Measurements from ENCODE around the gene MIPOL1. TPM values are rescaled to one million over a fixed set of nuclear protein-coding genes. Genes with fewer than 3 reads are reported as not detected.

Gene MIPOL1
- total and polyA plus RNA-seq, 9 of the 15 experiments (the other 6 are each of a cell fraction or from before 2014, with no cell fraction given) = 6.7 to 21.9 (median 12.4) TPM

DNA sequence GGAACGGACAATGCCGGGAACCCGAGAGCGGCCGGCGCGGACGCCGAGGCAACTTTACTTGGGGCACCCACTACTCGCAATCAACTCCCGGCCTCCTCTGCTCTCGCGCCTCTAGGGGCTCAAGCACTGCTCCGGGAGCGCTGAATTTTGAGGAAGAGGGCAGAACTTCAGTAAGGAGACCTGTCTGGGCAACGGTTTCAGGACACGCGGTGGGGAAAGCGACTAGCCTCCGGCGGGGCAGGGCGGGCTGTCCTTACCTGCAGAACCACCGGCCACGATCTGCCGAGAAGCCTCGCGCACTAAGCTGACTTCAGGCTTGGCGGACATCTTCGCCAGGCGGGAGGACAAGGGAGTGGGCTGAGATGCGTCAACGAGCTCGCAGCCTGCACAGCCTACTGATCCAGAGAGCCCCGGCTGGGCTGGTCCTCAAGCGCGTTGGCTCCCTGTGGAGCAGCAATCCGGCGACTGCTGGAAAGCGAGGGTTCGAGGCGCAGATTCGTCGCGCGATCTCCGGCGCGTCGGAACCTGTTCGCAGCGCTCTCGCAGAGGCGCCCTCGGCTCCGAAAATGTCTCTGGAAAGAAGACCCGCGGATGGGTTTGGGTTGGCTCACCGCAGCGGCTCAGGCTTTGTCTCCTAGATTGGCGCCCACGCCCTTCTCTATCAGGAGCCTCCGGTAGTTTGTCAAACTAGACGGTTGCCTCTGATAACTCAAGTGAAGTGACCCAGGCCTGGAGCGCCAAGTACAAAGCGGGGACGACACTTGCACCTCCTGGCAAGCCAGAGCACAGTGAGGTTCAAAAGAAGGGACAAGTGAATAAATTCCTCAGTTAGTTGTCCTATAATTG lies 25.5 kb upstream of the MIPOL1 start, which contains the start of gene SLC25A21 (continued):
- no peak for TF ChIP-seq OTX1 (CRISPR knock-in tag; IDR thresholded peaks at IDR 0.05)
- TF ChIP-seq TRIM24 (IDR thresholded peaks at IDR 0.05) = peak in 1 of 2 experiments; percentile 80; a peak in 2 of 4 replicates
- peak; percentile 77; the same call in 1 of the 2 replicates for TF ChIP-seq GABPB1 (CRISPR knock-in tag; IDR thresholded peaks at IDR 0.05)
- TF ChIP-seq, protein P1, sequence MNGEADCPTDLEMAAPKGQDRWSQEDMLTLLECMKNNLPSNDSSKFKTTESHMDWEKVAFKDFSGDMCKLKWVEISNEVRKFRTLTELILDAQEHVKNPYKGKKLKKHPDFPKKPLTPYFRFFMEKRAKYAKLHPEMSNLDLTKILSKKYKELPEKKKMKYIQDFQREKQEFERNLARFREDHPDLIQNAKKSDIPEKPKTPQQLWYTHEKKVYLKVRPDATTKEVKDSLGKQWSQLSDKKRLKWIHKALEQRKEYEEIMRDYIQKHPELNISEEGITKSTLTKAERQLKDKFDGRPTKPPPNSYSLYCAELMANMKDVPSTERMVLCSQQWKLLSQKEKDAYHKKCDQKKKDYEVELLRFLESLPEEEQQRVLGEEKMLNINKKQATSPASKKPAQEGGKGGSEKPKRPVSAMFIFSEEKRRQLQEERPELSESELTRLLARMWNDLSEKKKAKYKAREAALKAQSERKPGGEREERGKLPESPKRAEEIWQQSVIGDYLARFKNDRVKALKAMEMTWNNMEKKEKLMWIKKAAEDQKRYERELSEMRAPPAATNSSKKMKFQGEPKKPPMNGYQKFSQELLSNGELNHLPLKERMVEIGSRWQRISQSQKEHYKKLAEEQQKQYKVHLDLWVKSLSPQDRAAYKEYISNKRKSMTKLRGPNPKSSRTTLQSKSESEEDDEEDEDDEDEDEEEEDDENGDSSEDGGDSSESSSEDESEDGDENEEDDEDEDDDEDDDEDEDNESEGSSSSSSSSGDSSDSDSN (IDR thresholded peaks at IDR 0.05; ENCODE audit: borderline replicate concordance in 1 of 2, low read depth in 2 of 2, low read length in 2 of 2) = peak; percentile 92; a peak in 3 of 4 replicates
- peak; percentile 47 to 58; a peak in 2 of 4 replicates for TF ChIP-seq MAZ (CRISPR knock-in tag; conservative IDR thresholded peaks at IDR 0.05 in 1 of 2, IDR thresholded peaks at IDR 0.05 in 1 of 2)
- TF ChIP-seq GATAD2B (IDR thresholded peaks at IDR 0.05; ENCODE audit: borderline replicate concordance) = no peak
- TF ChIP-seq TAL1 (IDR thresholded peaks at IDR 0.05) = peak; percentile 35; the same call in 1 of the 2 replicates
- TF ChIP-seq, protein P2, sequence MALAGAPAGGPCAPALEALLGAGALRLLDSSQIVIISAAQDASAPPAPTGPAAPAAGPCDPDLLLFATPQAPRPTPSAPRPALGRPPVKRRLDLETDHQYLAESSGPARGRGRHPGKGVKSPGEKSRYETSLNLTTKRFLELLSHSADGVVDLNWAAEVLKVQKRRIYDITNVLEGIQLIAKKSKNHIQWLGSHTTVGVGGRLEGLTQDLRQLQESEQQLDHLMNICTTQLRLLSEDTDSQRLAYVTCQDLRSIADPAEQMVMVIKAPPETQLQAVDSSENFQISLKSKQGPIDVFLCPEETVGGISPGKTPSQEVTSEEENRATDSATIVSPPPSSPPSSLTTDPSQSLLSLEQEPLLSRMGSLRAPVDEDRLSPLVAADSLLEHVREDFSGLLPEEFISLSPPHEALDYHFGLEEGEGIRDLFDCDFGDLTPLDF (CRISPR knock-in tag; IDR thresholded peaks at IDR 0.05) = no peak
- peak; percentile 68 for TF ChIP-seq HNRNPLL (IDR thresholded peaks at IDR 0.05; ENCODE audit: low read depth, low read length, poor library complexity, severe bottlenecking)
- TF ChIP-seq POLR2G (IDR thresholded peaks at IDR 0.05; ENCODE audit: low read depth, low read length) = peak; percentile 88
- no peak for TF ChIP-seq LEF1 (IDR thresholded peaks at IDR 0.05)
- peak; percentile 36; the same call in 1 of the 2 replicates for TF ChIP-seq SOX6 (IDR thresholded peaks at IDR 0.05)
- TF ChIP-seq, protein P3, sequence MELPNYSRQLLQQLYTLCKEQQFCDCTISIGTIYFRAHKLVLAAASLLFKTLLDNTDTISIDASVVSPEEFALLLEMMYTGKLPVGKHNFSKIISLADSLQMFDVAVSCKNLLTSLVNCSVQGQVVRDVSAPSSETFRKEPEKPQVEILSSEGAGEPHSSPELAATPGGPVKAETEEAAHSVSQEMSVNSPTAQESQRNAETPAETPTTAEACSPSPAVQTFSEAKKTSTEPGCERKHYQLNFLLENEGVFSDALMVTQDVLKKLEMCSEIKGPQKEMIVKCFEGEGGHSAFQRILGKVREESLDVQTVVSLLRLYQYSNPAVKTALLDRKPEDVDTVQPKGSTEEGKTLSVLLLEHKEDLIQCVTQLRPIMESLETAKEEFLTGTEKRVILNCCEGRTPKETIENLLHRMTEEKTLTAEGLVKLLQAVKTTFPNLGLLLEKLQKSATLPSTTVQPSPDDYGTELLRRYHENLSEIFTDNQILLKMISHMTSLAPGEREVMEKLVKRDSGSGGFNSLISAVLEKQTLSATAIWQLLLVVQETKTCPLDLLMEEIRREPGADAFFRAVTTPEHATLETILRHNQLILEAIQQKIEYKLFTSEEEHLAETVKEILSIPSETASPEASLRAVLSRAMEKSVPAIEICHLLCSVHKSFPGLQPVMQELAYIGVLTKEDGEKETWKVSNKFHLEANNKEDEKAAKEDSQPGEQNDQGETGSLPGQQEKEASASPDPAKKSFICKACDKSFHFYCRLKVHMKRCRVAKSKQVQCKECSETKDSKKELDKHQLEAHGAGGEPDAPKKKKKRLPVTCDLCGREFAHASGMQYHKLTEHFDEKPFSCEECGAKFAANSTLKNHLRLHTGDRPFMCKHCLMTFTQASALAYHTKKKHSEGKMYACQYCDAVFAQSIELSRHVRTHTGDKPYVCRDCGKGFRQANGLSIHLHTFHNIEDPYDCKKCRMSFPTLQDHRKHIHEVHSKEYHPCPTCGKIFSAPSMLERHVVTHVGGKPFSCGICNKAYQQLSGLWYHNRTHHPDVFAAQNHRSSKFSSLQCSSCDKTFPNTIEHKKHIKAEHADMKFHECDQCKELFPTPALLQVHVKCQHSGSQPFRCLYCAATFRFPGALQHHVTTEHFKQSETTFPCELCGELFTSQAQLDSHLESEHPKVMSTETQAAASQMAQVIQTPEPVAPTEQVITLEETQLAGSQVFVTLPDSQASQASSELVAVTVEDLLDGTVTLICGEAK (IDR thresholded peaks at IDR 0.05) = peak; percentile 78
- TF ChIP-seq, protein P3 (CRISPR knock-in tag; IDR thresholded peaks at IDR 0.05) = no peak

All from K562 (cell line).